Smooth muscle cell (in vitro differentiated cells): Measurements from ENCODE around the gene TXNDC2. TPM values are rescaled to one million over a fixed set of nuclear protein-coding genes. Genes with fewer than 3 reads are reported as not detected.
"Not testable (repeated sequence)": the region's sequence is repeated elsewhere in the genome, so short reads cannot be mapped to it uniquely, and the experiment has no call there.

Source experiments
- DNase-seq: peaks from one replicate; lab custom pipeline; 2025; ENCODE audit not compliant: unreplicated experiment; lab: John Stamatoyannopoulos, UW
- H2AFZ ChIP-seq: fragments of 200-600 bp; sonication (generic); 2 replicates; pipeline ENCODE4 v1.6.0; 2016; ENCODE audit warnings: antibody characterized with exemption, low read depth, mild to moderate bottlenecking
- H3F3A ChIP-seq: fragments of 200-600 bp; sonication (generic); 2 replicates; pipeline ENCODE4 v1.6.0; 2017; ENCODE audit warnings: antibody characterized with exemption, low read depth
- H3K27ac ChIP-seq: fragments of 200-600 bp; sonication (generic); 2 replicates; pipeline ENCODE4 v1.5.1; 2016; ENCODE audit warnings: low read depth, mild to moderate bottlenecking
- H3K27me3 ChIP-seq: fragments of 200-600 bp; sonication (generic); 2 replicates; pipeline ENCODE4 v1.6.1; 2016; ENCODE audit warnings: low read depth, mild to moderate bottlenecking
- H3K36me3 ChIP-seq: fragments of 200-600 bp; sonication (generic); 2 replicates; pipeline ENCODE4 v1.5.1; 2016; ENCODE audit warnings: low read depth
- H3K4me1 ChIP-seq: fragments of 200-600 bp; sonication (generic); 2 replicates; pipeline ENCODE4 v1.5.1; 2016; ENCODE audit warnings: low read depth
- H3K4me2 ChIP-seq: fragments of 200-600 bp; sonication (generic); 2 replicates; pipeline ENCODE4 v1.6.0; 2016; ENCODE audit warnings: mild to moderate bottlenecking
- H3K4me3 ChIP-seq: fragments of 200-600 bp; sonication (generic); 2 replicates; pipeline ENCODE4 v1.5.1; 2016; ENCODE audit warnings: mild to moderate bottlenecking
- H3K79me2 ChIP-seq: fragments of 200-600 bp; sonication (generic); 2 replicates; pipeline ENCODE4 v1.6.0; 2016; ENCODE audit warnings: low read depth, mild to moderate bottlenecking
- H3K9ac ChIP-seq: fragments of 200-600 bp; sonication (generic); 2 replicates; pipeline ENCODE4 v1.6.0; 2016; ENCODE audit warnings: low read depth
- H3K9me3 ChIP-seq: fragments of 200-600 bp; sonication (generic); replicated peaks from 2 replicates; pipeline ENCODE4 v1.5.1; 2016; ENCODE audit warnings: low read depth
- H4K20me1 ChIP-seq: fragments of 200-600 bp; sonication (generic); 2 replicates; pipeline ENCODE4 v1.6.0; 2016; ENCODE audit warnings: low read depth
- CTCF ChIP-seq: fragments of 200-600 bp; sonication (generic); IDR thresholded peaks from 2 replicates; pipeline ENCODE4 v1.5.1; 2017; ENCODE audit warnings: borderline replicate concordance, mild to moderate bottlenecking, antibody characterized with exemption; ENCODE audit not compliant: insufficient read depth, poor library complexity, severe bottlenecking
- WGBS: methylation state at CpG from one replicate; pipeline ENCODE4 v1.1.7; 2016; ENCODE audit warnings: low lambda C conversion rate; 5-methylcytosine and 5-hydroxymethylcytosine counted together
- polyA plus RNA-seq: library from polyadenylated mRNA; unstranded; fragments of >200 nt; fragmentation: Nextera tagmentation; extraction: Ambion mirVana; gene quantifications from 2 replicates; pipeline ENCODE4 v1.2.1, GENCODE V29; 2016
- total RNA-seq: library from RNA; depleted of rRNA; stranded (reverse); fragments of >200 nt; gene quantifications from 2 replicates; pipeline ENCODE4 v1.2.3, GENCODE V29; 2014

The TXNDC2 gene
- total and polyA plus RNA-seq, 2 experiments from 2014 or later, result 0.58 TPM; not detected in 1

GRCh38 chr18:9897129-9897528, 11.4 kb downstream of the TXNDC2 start:
- no peaks in the 10 kb centered on the region for H3K4me1 ChIP-seq
- no peaks in the 10 kb centered on the region for H3K9me3 ChIP-seq
- no peaks in the 10 kb centered on the region for H3K79me2 ChIP-seq
- H3K27me3 ChIP-seq, result no peaks in the 10 kb centered on the region
- H4K20me1 ChIP-seq, result no peaks in the 10 kb centered on the region
- no peak for TF ChIP-seq CTCF
- no peak overlapping the region for H3K9ac ChIP-seq
- H2AFZ ChIP-seq, result no peak overlapping the region
- no peak for DNase-seq
- H3K36me3 ChIP-seq, result no peaks in the 10 kb centered on the region
- H3K4me2 ChIP-seq, result no peak overlapping the region
- no peak overlapping the region for H3K4me3 ChIP-seq
- H3F3A ChIP-seq, result peaks cover 11% of the 10 kb centered on the region
- H3K27ac ChIP-seq, result no peak overlapping the region
- WGBS, result 91% methylated on average over 5 of the region's 5 CpGs

DNA sequence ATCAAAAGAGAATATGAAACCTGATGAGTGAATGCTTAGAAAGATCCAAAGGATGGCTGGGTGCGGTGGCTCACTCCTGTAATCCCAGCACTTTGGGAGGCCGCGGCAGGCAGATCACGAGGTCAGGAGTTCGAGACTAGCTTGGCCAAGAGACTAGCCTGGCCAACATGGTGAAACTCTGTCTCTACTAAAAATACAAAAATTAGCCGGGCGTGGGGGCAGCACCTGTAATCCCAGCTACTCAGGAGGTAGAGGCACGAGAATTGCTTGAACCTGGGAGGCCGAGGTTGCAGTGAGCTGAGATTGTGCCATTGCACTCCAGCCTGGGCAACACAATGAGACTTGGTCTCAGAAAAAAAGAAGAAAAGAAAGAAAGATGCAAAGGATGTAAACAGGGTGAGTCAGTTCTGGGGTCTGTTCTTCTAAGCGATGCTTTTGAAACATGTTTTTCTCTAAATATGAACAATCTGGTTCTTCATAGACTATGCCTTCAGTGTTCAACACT, 12.1 kb downstream of the TXNDC2 start:
- H3K27me3 ChIP-seq, DNase-seq, H3K79me2 ChIP-seq, H3K9ac ChIP-seq, H4K20me1 ChIP-seq, H3K4me1 ChIP-seq, H3K9me3 ChIP-seq, H3K36me3 ChIP-seq, H3K4me3 ChIP-seq, H2AFZ ChIP-seq: not testable (repeated sequence)
- H3K27ac ChIP-seq, result peak overlapping the region; percentile 13
- H3K4me2 ChIP-seq, result peak overlapping the region; percentile 51
- 94% methylated on average over 10 of the region's 10 CpGs for WGBS
- H3F3A ChIP-seq, result peaks cover 11% of the 10 kb centered on the region

DNA sequence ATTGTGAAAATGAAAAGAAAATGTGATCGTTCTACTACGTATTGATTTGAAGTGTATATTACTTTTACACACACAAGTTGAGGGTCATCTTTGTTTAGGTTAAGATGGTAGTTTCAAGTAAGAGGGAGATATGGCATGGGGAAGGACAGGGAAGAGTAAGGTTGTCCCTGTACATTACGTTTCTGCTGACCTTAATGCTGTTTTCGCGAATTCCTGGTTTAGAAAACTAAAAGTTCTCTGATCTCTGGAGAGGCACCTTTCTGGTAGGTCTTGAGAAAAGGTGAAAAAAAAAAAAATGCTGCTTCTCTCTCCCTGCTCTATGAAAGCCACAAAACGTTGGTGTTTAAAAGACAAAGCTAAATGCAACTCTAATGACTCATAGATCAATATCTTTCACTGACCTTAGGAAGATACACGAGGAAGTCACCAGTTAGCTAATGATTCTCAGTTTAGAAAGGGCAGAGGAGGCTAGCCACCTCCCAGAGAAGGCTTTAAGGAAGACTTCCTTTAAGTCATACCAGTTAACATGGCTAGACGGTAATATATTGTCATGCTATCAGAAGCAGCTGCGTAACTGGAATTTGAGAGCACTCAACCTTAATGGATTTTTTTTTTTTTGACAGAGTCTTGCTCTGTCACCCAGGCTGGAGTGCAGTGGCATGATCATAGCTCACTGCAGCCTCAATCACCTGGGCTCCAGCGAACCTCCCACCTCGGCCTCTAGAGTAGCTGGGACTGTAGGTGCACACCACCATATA, 13.2 kb downstream of the TXNDC2 start:
- no peaks in the 10 kb centered on the region for H3K79me2 ChIP-seq
- DNase-seq, result no peak
- no peaks in the 10 kb centered on the region for H3K27me3 ChIP-seq
- TF ChIP-seq CTCF, result no peak
- H3K9me3 ChIP-seq, result no peaks in the 10 kb centered on the region
- WGBS, result 52% methylated on average over 11 of the region's 11 CpGs
- no peaks in the 10 kb centered on the region for H3K4me1 ChIP-seq
- peak overlapping the region; percentile 48 for H3K4me2 ChIP-seq
- H3K9ac ChIP-seq, result no peak overlapping the region
- peak overlapping the region; percentile 13 for H3K27ac ChIP-seq
- H3K4me3 ChIP-seq, result no peak overlapping the region
- no peak overlapping the region for H2AFZ ChIP-seq
- H3F3A ChIP-seq, result peaks cover 11% of the 10 kb centered on the region
- no peaks in the 10 kb centered on the region for H3K36me3 ChIP-seq
- H4K20me1 ChIP-seq, result no peaks in the 10 kb centered on the region

- not testable (repeated sequence) for H3K4me1 ChIP-seq, H3K79me2 ChIP-seq, H3K4me3 ChIP-seq, H3K27me3 ChIP-seq, DNase-seq, H4K20me1 ChIP-seq, H3K36me3 ChIP-seq, H3K9ac ChIP-seq, H3K4me2 ChIP-seq, H3K9me3 ChIP-seq, H3F3A ChIP-seq, H2AFZ ChIP-seq
- peak overlapping the region; percentile 13 for H3K27ac ChIP-seq
- 95% methylated on average over 1 of the region's 1 CpG for WGBS
Measured at GRCh38 chr18:9899550-9899930, 13.8 kb downstream of the TXNDC2 start.
